HG03097 (cell line): Measurements from ENCODE around the gene GNAT2.

Source experiments
- ATAC-seq: cut with Tn5 transposase; IDR thresholded peaks from one replicate; pipeline ENCODE4 v1.9.1; 2021; ENCODE audit not compliant: unreplicated experiment, low FRiP score

GNAT2 gene

GRCh38 chr1:109615879-109616278 lies 3.5 kb downstream of the GNAT2 start:
- no peak for ATAC-seq

GRCh38 chr1:109613361-109614147 lies 5.9 kb downstream of the GNAT2 start:
- no peak for ATAC-seq

- ATAC-seq, result no peak
Measured at GRCh38 chr1:109611308-109611990, 8.0 kb downstream of the GNAT2 start.

DNA sequence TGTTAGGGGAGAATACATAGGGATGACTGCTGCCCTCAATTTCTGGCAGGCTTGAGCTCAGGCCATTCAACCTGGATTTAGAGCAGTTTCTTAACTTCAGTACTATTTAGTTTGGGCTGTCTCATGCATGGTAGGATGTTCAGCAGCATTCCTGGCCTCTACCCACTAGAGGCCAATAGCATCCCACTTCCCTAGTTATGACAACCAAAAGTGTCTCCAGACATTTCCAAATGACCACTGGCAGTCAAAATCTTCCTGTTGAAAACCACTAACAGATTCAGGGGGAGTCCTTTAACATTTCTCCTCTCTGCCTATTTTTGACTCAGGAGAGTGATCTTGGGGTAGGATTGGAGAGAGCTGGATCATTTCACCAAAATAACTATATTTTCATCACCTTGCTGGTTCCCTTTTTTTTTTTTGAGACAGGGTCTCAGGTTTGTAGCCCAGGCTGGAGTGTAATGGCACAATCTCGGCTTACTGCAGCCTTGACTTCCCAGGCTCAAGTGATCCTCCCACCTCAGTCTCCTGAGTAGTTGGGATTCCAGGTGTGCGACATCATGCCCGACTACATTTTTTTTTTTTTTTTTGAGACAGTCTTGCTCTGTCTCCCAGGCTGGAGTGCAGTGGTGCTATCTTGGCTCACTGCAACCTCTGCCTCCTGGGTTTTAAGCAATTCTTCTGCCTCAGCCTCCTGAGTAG lies 8.7 kb downstream of the GNAT2 start:
- ATAC-seq, result no peak

GRCh38 chr1:109609881-109610280 lies 9.5 kb downstream of the GNAT2 start:
- ATAC-seq, result no peak

- ATAC-seq, result no peak
Measured at GRCh38 chr1:109605381-109605780, 14.0 kb downstream of the GNAT2 start.

- ATAC-seq, result no peak
Measured at GRCh38 chr1:109603229-109603628, 16.2 kb downstream of the GNAT2 start.

GRCh38 chr1:109598655-109599054 lies 20.8 kb downstream of the GNAT2 start:
- ATAC-seq, result no peak

GRCh38 chr1:109598156-109598555 lies 21.3 kb downstream of the GNAT2 start:
- no peak for ATAC-seq

- ATAC-seq, result no peak
Measured at GRCh38 chr1:109595531-109595930, 23.9 kb downstream of the GNAT2 start.

GRCh38 chr1:109592916-109593315 lies 26.5 kb downstream of the GNAT2 start:
- no peak for ATAC-seq

GRCh38 chr1:109589679-109590078 lies 29.7 kb downstream of the GNAT2 start:
- ATAC-seq, result no peak

DNA sequence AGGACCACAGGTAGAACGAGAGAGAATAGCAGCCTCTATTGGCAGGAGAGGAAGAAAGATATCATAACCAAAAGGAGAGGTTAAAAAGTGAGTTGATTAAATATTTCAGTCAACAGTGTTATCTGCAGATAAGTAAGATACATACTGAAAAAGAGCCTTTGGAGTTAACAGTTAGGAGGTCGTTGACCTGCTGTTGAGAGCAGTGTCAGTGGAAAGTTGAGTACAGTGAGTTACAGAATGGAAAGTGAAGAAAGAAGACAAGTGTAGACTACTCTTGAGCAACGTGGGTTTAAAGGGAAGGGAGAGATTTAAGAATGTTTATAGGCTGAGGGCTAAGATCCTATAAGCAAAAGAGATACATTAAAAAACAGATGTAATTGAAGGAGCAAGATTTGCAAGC lies 30.2 kb downstream of the GNAT2 start:
- no peak for ATAC-seq

- ATAC-seq, result no peak
Measured at GRCh38 chr1:109586055-109586454, 33.4 kb downstream of the GNAT2 start.

DNA sequence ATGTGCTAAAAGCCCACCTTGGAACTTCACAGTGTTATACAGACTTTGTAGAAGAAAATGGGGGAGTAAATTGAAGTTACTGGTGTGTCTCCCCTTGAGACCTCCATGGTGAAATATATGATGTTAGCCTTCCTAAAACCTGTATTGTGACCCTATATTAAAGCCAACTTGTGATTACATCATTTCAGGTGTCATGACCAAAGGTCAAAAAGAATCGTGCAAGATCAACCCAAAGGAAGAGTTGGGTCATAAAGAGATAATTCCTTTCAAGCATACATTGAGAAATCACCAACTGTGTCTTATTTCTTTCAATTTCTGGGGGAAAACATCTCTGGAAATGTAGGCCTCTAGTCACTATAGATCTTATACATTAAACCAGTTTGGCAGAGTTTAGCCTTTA lies 34.6 kb downstream of the GNAT2 start:
- no peak for ATAC-seq

DNA sequence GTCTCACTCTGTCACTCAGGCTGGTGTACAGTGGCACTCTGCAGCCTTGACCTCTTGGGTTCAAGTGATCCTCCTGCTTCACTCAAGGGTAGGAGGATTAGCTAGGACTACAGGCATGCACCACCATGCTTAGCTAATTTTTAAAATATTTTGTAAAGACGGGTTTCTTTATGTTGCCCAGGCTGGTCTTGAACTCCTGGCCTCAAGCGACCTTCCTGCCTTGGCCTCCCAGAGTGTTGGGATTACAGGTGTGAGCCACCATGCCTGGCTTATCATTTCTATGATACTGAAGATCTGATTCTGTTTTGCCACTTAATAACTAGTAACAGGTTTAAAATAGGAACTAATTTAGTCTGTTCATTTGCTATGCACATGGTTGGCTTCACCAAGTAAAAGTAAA lies 37.4 kb downstream of the GNAT2 start:
- no peak for ATAC-seq

- no peak for ATAC-seq
Measured at GRCh38 chr1:109579491-109579890, 39.9 kb downstream of the GNAT2 start.

GRCh38 chr1:109578947-109579443 lies 40.4 kb downstream of the GNAT2 start:
- ATAC-seq, result no peak

GRCh38 chr1:109573785-109574184 lies 45.6 kb downstream of the GNAT2 start:
- ATAC-seq, result no peak

DNA sequence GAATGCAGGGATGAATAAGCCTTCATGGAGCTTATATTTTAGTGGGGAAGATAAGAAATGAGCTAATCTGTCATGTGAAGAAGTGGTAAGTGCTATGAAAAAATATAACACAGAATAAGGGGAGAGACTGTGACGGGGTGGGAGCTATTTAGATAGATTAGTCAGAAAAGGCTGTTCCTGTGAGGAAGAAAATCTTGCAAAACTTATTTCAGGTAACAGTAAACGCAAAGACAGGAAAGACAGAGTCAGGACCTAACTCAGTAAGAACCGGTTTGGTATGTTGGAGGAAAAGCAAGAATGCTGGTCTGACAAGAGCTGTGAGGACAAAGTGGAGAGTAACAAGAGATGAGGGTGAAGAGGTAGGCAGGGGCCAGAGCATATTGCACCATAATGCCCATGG lies 49.0 kb downstream of the GNAT2 start:
- no peak for ATAC-seq

GRCh38 chr1:109569323-109569722 lies 50.1 kb downstream of the GNAT2 start:
- no peak for ATAC-seq
